ENCODE results near the gene NRG3.

Gene NRG3

DNA sequence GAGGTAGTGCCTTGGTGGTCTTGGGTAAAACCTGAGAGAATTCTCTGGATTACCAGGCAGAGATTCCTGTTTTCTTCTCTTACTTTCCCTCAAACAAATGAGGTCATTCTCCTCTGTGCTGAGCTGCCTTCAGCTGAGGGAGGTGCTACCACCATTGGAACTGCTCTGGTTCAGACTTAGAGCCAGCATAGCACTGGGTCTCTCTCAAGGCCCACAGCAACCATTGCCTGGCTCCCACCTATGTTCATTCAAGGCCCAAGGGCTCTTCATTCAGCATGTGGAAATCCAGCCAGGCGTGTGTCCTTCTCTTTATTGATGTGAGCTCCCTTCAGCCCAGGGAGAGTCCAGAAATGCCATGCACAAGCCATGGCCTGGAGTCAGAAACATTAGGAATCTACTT, 261.1 kb downstream of the NRG3 start:
- DNase-seq: no peak

DNA sequence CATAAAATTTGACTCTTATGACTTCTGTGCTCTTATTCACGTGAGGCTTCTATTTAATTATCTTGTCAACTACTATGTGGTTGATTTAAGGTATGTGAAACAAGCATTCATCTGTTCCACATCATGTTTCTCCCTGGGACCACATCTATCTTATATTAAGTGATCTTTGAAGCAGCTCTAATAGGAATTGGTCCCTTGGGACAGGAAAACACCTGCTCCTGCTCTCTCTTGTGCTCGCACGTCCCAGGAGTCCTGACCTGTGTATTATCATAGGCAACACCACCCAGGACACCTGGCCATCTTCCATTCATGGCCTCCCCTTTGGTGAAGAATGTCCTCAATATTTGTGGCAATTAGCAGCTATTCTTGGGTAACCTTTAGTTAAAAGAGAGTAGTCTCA, 269.2 kb downstream of the NRG3 start:
- DNase-seq: no peak

DNA sequence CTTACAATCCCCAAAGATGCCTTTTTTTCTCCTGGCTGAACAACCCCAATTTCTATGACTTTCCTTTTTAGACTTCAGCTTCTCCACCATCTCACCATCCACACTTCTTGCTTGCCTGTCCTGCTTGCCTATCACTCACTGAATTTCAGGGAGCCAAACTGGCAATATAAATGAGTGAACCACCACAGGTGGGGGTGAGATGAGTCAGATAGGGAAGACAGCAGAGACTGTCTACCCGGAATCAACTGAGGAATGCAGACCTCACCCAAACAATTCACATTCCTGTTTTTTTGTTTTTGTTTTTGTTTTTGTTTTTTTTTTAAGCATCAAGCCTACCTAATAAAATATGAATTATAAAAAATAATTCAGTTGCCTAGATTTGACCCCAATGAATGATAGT, 273.8 kb downstream of the NRG3 start:
- no peak for DNase-seq

DNA sequence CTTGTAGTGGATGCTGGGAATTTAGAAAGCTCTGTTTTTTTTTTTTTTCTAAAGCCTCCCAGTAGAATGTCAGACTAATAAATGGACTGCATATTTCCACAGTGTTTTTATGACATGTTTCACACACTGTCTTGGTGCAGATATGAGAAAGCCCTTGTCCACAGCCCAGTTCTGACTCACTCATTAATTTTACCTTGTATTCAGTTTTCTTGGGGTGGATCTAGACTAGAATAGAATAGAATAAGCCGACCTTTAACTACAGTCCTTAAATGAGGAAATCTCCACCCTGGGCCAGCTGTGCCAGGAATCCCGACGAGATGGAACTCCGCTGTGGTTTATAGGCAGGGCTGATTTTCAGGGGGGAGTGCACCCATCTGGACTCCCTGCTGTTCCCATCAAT, 274.7 kb downstream of the NRG3 start:
- no peak for DNase-seq

DNA sequence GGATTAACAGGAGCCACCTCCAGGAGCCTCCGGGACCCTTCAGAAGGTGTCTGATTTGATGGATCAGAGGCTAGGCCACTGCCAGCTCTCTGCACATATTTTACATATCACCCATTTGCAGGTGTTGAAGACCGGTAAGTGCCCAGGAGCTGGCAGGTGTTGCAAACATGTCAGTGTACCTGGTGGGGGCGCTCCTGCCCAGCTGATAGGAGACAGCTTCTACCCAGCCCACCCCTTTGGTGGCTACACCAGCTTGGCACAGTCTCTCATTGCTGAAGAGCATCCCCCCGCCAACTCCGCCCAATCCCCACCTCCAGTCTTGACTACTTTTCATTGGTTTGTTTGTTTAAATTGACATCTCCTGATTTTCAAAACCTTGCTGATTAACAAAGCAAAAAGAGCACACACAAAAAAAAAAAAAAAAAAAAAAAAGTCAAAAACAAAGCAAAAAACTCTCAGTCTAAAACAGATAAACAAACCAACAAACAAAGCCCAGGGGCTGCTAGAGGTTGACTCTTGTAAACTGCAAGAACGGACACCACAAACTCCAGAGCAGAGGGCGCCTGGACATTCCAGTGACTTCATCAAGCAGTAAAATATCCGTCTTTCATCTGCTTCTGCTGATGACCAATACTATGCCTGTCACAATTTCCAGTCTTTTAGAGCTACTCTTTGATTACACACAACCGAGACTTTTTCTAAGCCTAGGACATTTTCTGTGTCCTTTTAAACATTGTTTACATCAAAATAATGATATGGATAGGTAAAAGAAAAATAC, 275.3 kb downstream of the NRG3 start:
- DNase-seq: no peak

DNA sequence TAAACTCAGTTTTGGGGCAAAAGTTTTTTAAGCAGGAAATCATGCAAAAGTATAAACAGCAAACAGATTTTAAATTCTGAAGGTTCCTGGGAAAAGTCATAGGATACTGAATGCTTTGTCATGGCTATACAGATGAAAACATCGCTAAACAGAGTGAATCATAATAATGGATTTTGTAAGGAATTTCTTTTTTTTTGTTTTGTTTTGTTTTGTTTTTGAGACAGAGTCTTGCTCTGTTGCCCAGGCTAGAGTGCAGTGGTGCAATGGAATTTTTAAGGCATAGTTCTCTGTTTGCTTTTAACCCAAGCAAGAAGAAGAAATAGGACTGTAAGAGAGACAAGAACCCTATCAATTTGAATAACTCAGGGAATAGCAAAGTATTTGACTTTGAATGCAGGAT, 285.3 kb downstream of the NRG3 start:
- no peak for DNase-seq

DNA sequence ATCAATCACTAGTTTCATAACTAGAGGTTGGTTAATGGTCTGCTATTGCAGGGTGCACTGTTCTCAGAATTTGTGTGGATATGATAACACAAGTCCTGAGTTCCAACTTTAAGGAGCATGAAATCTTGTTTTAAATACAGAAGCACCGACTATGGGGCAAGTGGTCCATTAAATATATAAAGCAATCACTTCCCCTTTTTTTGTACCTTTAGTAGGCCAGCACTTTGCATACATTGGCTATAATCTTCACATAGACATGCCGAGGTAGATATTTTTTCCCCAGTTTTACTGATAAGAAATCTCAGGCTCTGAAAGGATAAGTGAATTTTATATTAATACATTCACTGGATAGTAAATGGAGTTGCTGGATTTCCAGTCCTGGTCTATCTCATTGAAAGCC, 286.3 kb downstream of the NRG3 start:
- DNase-seq: no peak

DNA sequence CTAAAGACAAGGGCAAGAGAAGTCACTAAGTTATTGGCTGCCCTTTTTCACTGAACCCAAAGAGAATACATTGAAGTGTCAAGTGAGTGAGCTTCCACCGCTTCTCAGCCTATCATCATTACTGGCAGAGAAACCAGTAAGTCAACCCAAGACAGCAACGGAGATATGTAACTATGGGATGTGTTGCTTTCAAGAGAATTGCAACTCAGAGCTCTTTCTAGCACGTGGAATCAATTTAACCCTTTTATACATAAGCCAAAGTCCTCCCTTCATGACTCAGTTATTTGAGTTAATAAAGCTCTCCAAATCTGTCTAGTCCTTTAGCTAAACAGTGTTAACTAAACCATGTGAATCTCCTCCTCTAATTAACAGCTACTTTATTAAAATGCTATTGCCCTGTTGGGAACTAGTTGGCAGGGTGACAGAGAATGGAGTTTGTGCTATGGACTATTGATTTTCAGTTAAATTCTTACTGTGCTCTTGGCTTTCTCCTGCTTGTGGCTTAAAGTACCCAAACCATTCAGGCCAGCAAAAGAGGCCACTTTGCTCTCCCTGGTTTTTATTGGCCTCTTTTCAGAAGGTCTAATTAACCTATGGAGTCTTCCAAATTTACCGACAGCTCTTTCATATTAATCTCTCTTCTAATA, 287.7 kb downstream of the NRG3 start:
- DNase-seq: no peak

DNA sequence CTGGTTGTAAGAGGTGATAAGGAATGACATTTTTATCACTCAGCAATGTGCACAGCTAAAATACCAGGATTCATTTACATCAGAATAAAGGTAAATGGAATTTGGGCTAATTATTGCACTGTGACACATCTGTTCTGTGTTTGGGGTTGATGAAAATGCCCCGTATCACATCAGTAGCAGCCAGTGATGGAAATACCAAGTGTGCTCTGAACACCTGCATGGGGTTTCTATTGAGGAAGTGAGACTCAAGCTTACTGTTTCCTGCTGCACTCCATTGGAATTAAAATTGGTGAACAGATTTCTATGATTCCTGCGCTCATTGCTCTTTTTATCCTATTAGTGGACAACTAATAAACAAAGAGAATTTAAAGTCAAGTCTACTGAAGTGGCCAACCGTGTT, 296.9 kb downstream of the NRG3 start:
- DNase-seq: no peak

DNA sequence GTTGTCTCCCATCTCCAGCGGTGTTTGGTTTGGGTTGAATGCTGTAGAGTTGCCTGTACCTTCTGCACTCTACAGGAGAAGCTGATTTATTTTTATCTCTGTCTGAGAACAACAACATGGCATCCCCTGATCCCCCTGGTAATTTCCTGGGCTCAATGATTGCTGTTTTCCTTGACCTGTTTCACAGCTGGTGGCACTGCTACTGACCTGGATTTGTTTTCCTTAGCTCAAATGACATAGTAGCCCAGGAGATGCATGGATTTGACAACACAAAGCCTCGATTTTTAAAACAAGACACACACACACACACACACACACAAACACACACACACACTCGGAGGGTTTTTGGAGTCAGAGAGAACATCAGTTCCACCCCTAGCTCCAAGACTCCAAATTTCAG, 301.6 kb downstream of the NRG3 start:
- no peak for DNase-seq

DNA sequence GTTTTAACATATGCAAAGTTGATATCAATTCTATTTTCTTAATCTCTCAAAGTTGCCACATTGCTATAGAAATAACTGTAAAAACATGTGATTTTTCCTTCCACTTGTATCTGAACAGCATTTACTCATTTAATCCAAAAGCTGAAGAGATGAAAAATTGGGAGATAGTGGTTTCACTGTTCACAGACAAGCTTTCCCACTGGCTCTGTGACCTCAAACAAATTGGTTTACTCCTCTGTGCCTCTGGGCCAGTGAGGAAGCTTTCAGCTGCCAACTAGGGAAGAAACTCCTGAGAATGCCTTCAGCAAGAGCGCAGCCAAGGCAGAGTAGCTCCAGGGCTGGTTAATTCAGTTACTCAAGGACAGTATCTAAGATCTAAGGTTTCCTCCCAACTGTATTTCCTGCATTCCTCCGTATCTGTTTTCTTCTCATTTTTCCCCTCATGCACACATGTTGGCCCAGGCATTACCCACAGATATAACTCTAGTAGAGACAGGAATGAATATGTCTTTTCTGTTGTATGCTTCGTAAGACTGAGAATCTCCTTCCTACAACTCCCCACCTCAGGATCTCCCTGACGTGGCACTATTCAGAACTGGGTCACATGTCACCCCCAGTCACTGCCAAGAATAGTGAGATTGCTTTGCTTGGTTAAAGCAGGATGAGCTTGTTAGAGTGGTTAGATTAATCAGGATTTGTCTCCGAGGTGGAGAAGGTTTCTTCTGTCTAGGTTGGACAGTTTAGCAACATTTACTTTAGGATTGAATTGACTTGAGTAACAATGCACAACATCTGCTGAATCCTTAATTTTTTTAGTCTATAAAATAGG, 315.7 kb downstream of the NRG3 start:
- DNase-seq: no peak

DNA sequence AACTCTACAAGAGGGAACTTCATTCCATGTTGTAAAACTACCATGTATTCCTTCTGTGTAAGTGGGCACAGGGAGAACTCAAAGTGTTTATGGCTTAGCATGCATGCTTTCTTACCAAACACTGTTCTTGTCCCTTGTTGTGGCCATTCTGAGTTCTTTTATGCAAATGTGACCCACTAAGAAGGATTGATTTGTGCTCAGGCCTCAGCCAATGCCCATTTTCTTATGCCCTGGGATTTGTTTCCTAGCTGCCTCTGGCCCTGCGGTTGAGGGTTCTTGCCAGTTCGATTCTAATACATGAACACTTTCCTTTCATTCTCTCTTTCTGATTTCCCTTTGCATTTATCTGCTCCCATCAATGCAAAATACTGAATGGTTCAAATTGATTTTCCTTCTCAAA, 316.7 kb downstream of the NRG3 start:
- DNase-seq: no peak

DNA sequence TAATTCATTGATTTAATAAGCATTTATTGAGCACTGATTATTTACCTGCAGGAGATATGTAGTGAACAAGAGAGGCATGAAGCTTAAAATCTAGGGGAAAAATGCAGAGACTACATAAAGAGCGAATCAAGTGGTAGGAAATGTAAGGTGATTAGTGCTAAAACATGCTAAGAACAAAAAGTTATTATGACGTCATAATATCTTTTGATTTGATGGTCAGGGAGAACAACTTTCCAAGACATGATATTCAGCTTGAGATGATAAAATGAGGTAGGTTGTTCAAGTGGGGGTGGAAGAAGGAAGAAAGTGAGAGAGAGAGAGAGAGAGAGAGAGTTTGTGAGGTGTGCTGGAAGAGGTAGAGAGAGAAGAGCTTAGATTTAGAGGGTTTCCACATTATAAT, 317.7 kb downstream of the NRG3 start:
- DNase-seq: no peak

DNA sequence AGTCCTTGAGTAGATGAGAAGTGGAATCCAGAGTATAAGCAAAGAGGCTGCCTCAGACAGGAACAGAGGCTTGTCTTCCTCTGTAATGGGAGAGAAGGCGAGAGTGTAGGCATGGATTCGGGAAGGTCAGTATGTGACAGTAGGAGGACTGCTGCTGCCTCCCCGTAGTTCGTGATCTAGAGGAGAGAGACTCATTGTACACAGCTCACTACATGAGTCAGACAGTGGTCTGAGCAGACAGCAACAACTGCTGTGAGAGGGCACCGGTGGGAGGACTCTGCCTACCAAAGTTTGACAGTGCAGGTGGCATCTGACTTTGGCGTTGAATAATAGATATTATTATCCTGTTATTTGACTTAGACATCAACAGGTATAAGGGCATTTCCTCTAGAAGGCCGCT, 319.4 kb downstream of the NRG3 start:
- no peak for DNase-seq

DNA sequence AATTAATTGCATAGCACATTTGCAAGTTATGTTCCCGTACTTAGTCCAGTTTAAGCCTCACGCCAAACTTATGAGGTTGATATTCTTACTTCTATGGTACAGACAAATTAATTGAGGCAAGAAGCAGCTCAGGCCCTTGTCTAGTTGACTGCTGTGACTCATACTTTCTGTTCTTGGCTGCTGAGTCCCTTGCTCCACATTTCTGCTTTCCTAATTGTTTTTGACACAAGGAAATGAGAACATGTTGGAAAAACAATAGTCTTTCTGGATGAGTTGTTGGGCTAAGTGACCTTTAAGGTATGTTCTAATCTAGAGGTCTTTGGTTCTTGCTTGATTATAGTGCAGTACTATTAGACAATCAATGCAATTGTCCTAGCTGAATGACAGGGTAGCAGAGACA, 331.8 kb downstream of the NRG3 start:
- no peak for DNase-seq

DNA sequence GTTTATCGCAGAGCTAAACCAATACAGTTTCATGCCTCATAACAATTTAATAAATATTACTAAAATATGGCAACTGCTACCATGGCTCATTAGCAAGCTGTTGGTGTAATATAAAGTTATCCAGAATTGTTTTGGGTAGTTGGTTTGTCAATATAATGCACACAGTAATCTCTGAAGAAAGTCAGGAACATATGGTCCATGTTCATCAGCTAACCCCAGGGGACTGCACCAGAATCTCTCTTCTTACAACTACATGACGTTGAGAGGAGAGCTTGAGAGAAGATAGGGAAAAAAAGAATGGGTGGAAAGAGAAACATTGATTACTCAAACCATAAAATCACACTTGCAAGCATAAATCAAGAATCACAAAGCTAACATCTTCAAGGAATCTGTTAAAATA, 333.7 kb downstream of the NRG3 start:
- DNase-seq: no peak

DNA sequence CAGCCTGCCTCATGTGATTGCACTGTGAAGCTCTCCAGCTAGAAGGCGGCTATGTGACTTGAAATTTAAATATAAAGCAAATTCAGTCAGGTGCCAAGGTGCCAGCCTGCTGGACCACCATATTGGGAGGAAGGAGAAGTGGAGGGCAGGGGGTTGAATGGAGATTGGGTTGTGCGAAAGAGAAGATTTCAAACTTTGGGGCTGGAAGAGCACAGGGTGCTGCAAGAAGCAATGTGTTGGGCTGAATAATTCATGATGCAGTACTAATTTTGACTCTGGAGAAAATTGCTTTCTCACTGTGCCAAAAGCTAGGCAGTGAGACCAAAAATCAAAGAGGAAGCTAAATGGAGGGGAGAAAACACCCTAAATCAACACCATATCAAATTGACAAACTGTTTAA, 335.3 kb downstream of the NRG3 start:
- DNase-seq: no peak

DNA sequence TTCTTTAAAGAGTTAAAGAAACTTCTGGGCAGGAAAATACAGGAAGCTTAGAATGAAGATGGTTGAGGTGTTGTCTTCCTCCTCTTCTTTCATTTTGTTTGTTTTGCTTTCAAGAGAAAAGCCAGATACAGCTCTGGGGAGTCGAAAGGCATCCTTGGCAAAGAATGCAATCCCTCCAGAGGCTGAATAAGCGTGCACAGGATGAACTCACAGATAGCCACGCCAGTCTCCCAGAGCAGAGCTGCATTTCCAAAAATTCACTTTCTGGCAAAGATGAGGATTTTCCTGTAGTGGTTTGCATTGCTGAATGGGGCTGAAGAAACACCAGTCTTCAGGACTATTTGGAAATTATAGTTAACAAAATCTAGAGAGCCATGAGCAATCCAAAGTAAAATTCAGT, 336.4 kb downstream of the NRG3 start:
- DNase-seq: no peak

DNA sequence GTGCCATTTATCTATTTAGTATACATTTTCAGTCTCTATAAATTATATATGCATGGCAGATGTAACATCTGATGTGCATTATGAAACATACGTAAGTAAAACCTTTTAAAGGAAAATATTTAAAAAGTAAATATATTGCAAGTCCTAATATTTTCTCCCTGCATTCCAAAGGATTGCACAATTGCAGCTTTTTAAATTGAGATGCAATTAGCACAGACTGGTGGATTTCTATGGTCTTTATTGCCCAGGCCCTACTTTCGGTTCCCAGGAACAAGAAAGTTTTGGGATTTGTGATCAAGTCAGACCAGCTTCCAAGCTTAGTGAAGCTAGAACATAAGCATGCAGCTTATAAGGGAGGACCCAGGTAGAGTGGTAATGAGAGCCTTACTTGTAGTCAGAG, 337.8 kb downstream of the NRG3 start:
- DNase-seq: no peak

DNA sequence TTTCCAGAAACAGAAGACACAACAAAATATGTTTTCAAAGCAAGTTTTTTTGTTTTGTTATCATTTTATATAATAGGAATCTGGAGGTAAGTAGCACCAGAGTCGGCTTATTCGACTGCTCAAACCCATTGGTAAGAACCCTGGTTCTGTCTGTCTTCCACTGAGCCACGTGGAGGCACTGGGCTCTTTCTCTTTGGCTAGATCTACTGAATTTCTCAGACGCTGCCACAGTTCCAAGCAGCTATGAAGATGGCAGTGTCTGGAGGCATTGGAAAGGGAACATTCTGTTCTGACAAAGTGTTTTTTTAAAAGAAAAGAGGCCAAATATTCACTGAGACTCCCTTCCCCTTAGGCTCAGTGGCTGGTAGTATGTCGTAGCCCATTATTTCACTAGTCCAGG, 338.8 kb downstream of the NRG3 start:
- DNase-seq: no peak

DNA sequence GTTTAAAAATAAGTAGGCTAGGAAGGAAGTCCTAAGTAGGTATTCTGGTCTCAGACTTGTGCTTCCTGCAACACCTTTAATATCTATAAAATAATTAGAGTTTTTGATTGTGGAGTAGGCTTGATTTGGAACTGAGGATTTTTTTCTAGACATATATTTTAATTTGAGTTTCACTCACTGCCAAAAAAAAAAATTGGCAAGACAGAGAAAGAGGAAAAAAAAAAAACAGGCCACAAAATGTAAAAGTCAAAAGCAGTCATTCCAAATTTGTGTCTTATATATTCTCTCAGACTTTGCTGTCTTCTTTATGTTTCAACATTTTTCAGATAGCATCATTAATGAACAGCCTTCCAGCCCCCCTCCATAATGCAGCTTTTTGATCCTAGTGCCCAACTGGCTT, 346.1 kb downstream of the NRG3 start:
- no peak for DNase-seq

DNA sequence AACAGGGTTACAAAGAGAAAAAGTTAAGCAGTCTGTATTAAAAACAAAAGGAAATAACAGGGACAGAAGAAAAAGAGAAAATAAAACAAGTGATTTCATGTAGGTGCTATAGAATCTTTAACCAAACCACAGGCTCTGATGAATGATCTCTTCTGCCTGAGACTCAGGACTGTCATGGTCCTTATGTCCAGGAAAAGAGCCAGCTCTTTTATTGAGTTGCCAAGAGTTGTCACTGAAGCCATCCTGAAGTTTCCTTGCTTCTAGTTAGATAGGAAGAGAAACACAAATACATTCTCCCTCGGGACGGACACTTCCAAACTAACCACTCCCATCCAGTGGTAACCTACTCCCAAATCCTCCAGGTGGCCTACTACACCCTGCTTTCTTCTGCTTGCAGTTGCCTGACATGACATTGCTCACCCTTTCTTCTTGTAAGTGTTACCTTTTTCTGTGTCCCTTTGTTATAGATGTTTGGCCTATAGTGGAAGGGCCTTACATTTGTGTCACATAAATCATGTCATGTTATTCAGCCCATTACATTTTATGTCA, 346.7 kb downstream of the NRG3 start:
- no peak for DNase-seq

DNA sequence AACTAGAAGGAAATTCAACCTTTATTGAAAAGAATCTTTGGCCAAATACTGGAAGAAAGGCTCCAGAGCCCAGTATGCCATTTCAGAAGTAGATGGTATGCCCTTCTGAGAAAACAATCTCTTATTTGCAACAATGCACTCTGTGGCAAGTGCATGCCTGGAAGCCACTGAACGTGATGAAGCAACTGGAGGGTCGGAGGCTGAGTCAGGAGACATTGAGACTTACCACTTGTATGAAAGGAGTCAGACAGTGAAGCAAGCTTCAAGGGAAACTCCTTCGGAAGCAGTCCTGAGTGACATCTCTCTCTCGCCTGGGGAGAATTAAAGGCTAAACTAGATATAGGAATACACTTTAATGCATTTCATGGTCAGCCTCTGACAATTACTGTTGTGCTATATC, 353.7 kb downstream of the NRG3 start:
- DNase-seq: no peak

DNA sequence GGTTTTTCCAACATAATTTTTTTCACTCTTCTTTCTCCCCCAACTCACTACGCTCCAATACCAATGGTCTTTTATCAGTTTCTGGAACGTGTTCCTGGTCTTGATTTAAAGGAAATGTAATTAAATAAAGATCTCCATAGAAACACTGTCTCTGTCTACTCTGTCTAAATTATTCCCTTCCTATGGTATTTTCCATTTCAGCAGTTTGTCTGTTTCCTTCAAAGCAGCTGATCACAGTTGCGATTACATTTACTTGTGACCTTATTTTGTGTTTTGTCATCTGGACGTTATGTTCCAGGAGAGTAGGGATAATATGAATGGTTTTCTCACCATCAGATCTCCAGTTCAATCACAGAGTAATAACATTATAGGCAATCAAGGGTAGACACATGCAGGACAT, 359.2 kb downstream of the NRG3 start:
- no peak for DNase-seq
